Natural killer cell (primary cell): ENCODE measurements around the gene LGI1. TPM values are rescaled to one million over a fixed set of nuclear protein-coding genes. Genes with fewer than 3 reads are reported as not detected.

Experiments used
- ATAC-seq, 3 donors: fragments of 150-1000 bp in 2 of 3; fragments of 200-7000 bp in 1 of 3; cut with Tn5 transposase; 1 replicate in 1 of 3; 2 replicates in 2 of 3; pipeline ENCODE4 v1.10.0; 2021; ENCODE audit warnings: mild to moderate bottlenecking in 2 of 3, moderate library complexity in 2 of 3
- DNase-seq, 2 donors: peaks; one replicate each; pipeline versions ENCODE4 v3.0.0 to v3.0.0-alpha.2; 2013 to 2021; ENCODE audit warnings: mixed read lengths in 1 of 2
- H3K27ac ChIP-seq: one replicate; pipeline ENCODE4 v1.5.1; 2013; ENCODE audit warnings: mild to moderate bottlenecking, low read length
- H3K27me3 ChIP-seq: one replicate; pipeline ENCODE4 v1.6.1; 2013; ENCODE audit warnings: low read length; ENCODE audit not compliant: control insufficient read depth, insufficient read depth
- H3K36me3 ChIP-seq: one replicate; pipeline ENCODE4 v1.6.1; 2013; ENCODE audit warnings: low read length; ENCODE audit not compliant: control insufficient read depth, insufficient read depth
- H3K4me1 ChIP-seq: one replicate; pipeline ENCODE4 v1.6.1; 2013; ENCODE audit warnings: low read length; ENCODE audit not compliant: control insufficient read depth, insufficient read depth
- H3K4me3 ChIP-seq: one replicate; pipeline ENCODE4 v1.5.1; 2013; ENCODE audit warnings: low read length
- H3K9me3 ChIP-seq: one replicate; pipeline ENCODE4 v1.6.1; 2013; ENCODE audit warnings: low read length; ENCODE audit not compliant: control insufficient read depth, insufficient read depth
- H3K27ac Mint-ChIP-seq, 2 donors: one replicate each; pipeline ENCODE4 v1.8.0; 2022; ENCODE audit warnings: mild to moderate bottlenecking in 2 of 2, mixed read lengths in 2 of 2, moderate library complexity in 1 of 2
- H3K27me3 Mint-ChIP-seq, 2 donors: one replicate each; pipeline ENCODE4 v1.8.0; 2022; ENCODE audit warnings: low read depth in 2 of 2, mixed read lengths in 2 of 2
- H3K36me3 Mint-ChIP-seq: one replicate; pipeline ENCODE4 v1.8.0; 2022; ENCODE audit warnings: mixed read lengths
- H3K4me1 Mint-ChIP-seq, 2 donors: one replicate each; pipeline ENCODE4 v1.8.0; 2022; ENCODE audit warnings: mixed read lengths in 2 of 2
- H3K4me3 Mint-ChIP-seq: one replicate; pipeline ENCODE4 v1.8.0; 2022; ENCODE audit warnings: mild to moderate bottlenecking, moderate library complexity, mixed read lengths
- H3K9me3 Mint-ChIP-seq, 2 donors: one replicate each; pipeline ENCODE4 v1.8.0; 2022; ENCODE audit warnings: mixed read lengths in 2 of 2
- WGBS: methylation state at CpG from one replicate; pipeline ENCODE4 v1.1.7; 2013; ENCODE audit warnings: missing lambda C conversion rate; ENCODE audit not compliant: insufficient coverage; 5-methylcytosine and 5-hydroxymethylcytosine counted together
- intact Hi-C: fragments of 100-400 bp; cut with micrococcal nuclease; formaldehyde crosslinking; loops from one replicate; pipeline ENCODE4 v1.14.2; 2022
- total RNA-seq, 4 donors: library from RNA; stranded (reverse); fragments of 120-200 nt in 1 of 4; gene quantifications; one replicate each; pipeline versions ENCODE4 v1.2.3 to v1.2.4, GENCODE V29; 2013 to 2022
- TF ChIP-seq, protein P1 (sequence below): fragments of 200-600 bp; IDR thresholded peaks from one replicate; pipeline ENCODE4 v1.8.0; 2022; ENCODE audit warnings: antibody characterized with exemption

LGI1 gene
- total RNA-seq, 3 donors from 2014 or later (not counting 1 experiment from before 2014, with no cell fraction given): not detected

- intact Hi-C loops: no loop called here
- WGBS: 92% methylated on average over 5 of the region's 5 CpGs
- no peak overlapping the region for H3K4me3 Mint-ChIP-seq
These were observed 8.4 kb upstream of the LGI1 start for GRCh38 chr10:93749218-93749799.

GRCh38 chr10:93751124-93751523, 6.6 kb upstream of the LGI1 start:
- Histone ChIP-seq H3K36me3 (no peaks in the 10 kb centered on the region), H3K27me3 (no peaks in the 10 kb centered on the region), H3K4me3 (no peak overlapping the region), H3K27ac (no peak overlapping the region), H3K4me1 (no peaks in the 10 kb centered on the region), H3K9me3 (no peaks in the 10 kb centered on the region)
- Mint-ChIP-seq H3K9me3 (no peaks in the 10 kb centered on the region), H3K36me3 (no peaks in the 10 kb centered on the region), H3K27me3 (peaks cover 14 to 37% of the 10 kb centered on the region in 2 donors), H3K4me3 (no peak overlapping the region), H3K27ac (no peak overlapping the region), H3K4me1 (peaks cover 6 to 9% of the 10 kb centered on the region in 2 donors)
- ATAC-seq (no peak), DNase-seq (no peak)
- intact Hi-C loops: no loop called here
- TF ChIP-seq, protein P1, sequence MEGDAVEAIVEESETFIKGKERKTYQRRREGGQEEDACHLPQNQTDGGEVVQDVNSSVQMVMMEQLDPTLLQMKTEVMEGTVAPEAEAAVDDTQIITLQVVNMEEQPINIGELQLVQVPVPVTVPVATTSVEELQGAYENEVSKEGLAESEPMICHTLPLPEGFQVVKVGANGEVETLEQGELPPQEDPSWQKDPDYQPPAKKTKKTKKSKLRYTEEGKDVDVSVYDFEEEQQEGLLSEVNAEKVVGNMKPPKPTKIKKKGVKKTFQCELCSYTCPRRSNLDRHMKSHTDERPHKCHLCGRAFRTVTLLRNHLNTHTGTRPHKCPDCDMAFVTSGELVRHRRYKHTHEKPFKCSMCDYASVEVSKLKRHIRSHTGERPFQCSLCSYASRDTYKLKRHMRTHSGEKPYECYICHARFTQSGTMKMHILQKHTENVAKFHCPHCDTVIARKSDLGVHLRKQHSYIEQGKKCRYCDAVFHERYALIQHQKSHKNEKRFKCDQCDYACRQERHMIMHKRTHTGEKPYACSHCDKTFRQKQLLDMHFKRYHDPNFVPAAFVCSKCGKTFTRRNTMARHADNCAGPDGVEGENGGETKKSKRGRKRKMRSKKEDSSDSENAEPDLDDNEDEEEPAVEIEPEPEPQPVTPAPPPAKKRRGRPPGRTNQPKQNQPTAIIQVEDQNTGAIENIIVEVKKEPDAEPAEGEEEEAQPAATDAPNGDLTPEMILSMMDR: no peak
- WGBS: 72% methylated on average over 7 of the region's 7 CpGs

More at GRCh38 chr10:93749218-93749799, 8.4 kb upstream of the LGI1 start:
- Mint-ChIP-seq H3K36me3 (no peaks in the 10 kb centered on the region), H3K27me3 (peaks cover 7 to 34% of the 10 kb centered on the region in 2 donors), H3K4me1 (peaks cover 6 to 9% of the 10 kb centered on the region in 2 donors), H3K27ac (no peak overlapping the region), H3K9me3 (no peaks in the 10 kb centered on the region)
- Histone ChIP-seq H3K4me1 (no peaks in the 10 kb centered on the region), H3K9me3 (no peaks in the 10 kb centered on the region), H3K27me3 (no peaks in the 10 kb centered on the region), H3K27ac (no peak overlapping the region), H3K4me3 (no peak overlapping the region), H3K36me3 (no peaks in the 10 kb centered on the region)
- TF ChIP-seq, protein P1: no peak
- no peak for DNase-seq
- ATAC-seq: no peak

DNA sequence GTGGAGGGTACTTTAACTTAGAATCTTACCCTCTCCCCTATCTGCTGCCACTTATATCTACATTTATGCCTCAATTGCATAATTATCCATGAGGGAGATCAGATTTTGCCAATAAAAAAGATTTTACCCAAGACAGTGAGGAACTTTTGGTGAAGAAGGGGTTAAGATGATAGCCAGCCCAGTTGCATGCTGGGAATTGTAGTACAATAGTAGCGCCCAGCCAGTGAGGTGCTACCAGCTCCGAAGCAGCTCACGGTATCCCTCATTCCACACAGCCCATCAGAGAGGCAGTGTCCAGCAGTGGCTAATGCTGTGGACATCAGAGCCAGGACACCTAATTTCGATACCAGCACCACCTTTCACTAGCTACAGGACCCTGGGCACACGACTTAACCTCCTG, 5.9 kb upstream of the LGI1 start:
- TF ChIP-seq, protein P1: no peak
- Mint-ChIP-seq H3K27ac (no peak overlapping the region), H3K36me3 (no peaks in the 10 kb centered on the region), H3K4me1 (peaks cover 6 to 9% of the 10 kb centered on the region in 2 donors), H3K4me3 (no peak overlapping the region), H3K27me3 (peaks cover 16 to 44% of the 10 kb centered on the region in 2 donors), H3K9me3 (no peaks in the 10 kb centered on the region)
- Histone ChIP-seq H3K27me3 (no peaks in the 10 kb centered on the region), H3K27ac (no peak overlapping the region), H3K4me1 (no peaks in the 10 kb centered on the region), H3K9me3 (no peaks in the 10 kb centered on the region), H3K4me3 (no peak overlapping the region), H3K36me3 (no peaks in the 10 kb centered on the region)
- peak in 1 of 2 donors; percentile 40 for DNase-seq
- 3% methylated on average over 3 of the region's 5 CpGs for WGBS
- intact Hi-C loops: no loop called here
- ATAC-seq: no peak

- Histone ChIP-seq H3K27ac (no peak overlapping the region), H3K9me3 (no peaks in the 10 kb centered on the region), H3K36me3 (no peaks in the 10 kb centered on the region), H3K27me3 (no peaks in the 10 kb centered on the region), H3K4me3 (no peak overlapping the region), H3K4me1 (no peaks in the 10 kb centered on the region)
- Mint-ChIP-seq H3K36me3 (no peaks in the 10 kb centered on the region), H3K4me3 (no peak overlapping the region), H3K9me3 (no peaks in the 10 kb centered on the region), H3K4me1 (peaks cover 6 to 9% of the 10 kb centered on the region in 2 donors), H3K27me3 (peaks cover 18 to 50% of the 10 kb centered on the region in 2 donors), H3K27ac (no peak overlapping the region)
- DNase-seq: no peak
- intact Hi-C loops: no loop called here
- ATAC-seq: no peak
- TF ChIP-seq, protein P1: no peak
These were observed 5.0 kb upstream of the LGI1 start for GRCh38 chr10:93752761-93753160.
